OCI-LY3 (cell line): ENCODE measurements around the gene NR5A2.
A peak's percentile ranks its signal among the peaks of the same experiment; 100 is the strongest.

ENCODE experiments used
- H2AFZ ChIP-seq: fragments of 200-600, 300-600 bp; shearing (Covaris generic); 2 replicates; pipeline ENCODE4 v1.6.0; 2014; ENCODE audit warnings: antibody characterized with exemption, low read depth, low read length
- H3K27ac ChIP-seq: fragments of 200-600, 300-600 bp; sonication (generic); 2 replicates; pipeline ENCODE4 v1.5.1; 2014; ENCODE audit warnings: mild to moderate bottlenecking, low read length, moderate library complexity, mixed read lengths
- H3K27me3 ChIP-seq: fragments of 200-600, 300-600 bp; sonication (generic); 2 replicates; pipeline ENCODE4 v1.6.1; 2014; ENCODE audit warnings: low read depth, low read length, mixed read lengths
- H3K36me3 ChIP-seq: fragments of 200-600, 300-600 bp; sonication (generic); replicated peaks from 2 replicates; pipeline ENCODE3; 2014; ENCODE audit warnings: low read depth, low read length, mixed read lengths
- H3K4me1 ChIP-seq: fragments of 300-600, 200-600 bp; sonication (generic); 2 replicates; pipeline ENCODE4 v1.6.1; 2014; ENCODE audit warnings: low read length, mixed read lengths
- H3K4me2 ChIP-seq: fragments of 200-600, 300-600 bp; sonication (generic); 2 replicates; pipeline ENCODE4 v1.6.1; 2014; ENCODE audit warnings: low read length, mixed read lengths
- H3K4me3 ChIP-seq: fragments of 300-600, 200-600 bp; sonication (generic); 2 replicates; pipeline ENCODE4 v1.5.1; 2014; ENCODE audit warnings: antibody characterized with exemption, mild to moderate bottlenecking, low read length, moderate library complexity
- H3K79me2 ChIP-seq: fragments of 300-600, 200-600 bp; shearing (Covaris generic); 2 replicates; pipeline ENCODE4 v1.6.1; 2014; ENCODE audit warnings: mild to moderate bottlenecking, low read length, mixed read lengths
- H3K9ac ChIP-seq: fragments of 300-600, 200-600 bp; shearing (Covaris generic); 2 replicates; pipeline ENCODE4 v1.6.0; 2014; ENCODE audit warnings: mild to moderate bottlenecking, low read length, moderate library complexity
- H3K9me3 ChIP-seq: fragments of 200-600, 300-600 bp; shearing (Covaris generic); 2 replicates; pipeline ENCODE4 v1.6.1; 2014; ENCODE audit warnings: low read length, mixed read lengths; ENCODE audit not compliant: insufficient read depth
- H4K20me1 ChIP-seq: fragments of 200-600, 300-600 bp; sonication (generic); 2 replicates; pipeline ENCODE4 v1.6.1; 2016; ENCODE audit warnings: low read length, mixed read lengths; ENCODE audit not compliant: insufficient read depth
- CTCF ChIP-seq: fragments of 200-600, 300-600 bp; sonication (generic); IDR thresholded peaks from 2 replicates; pipeline ENCODE4 v1.5.1; 2014; ENCODE audit warnings: antibody characterized with exemption, low read length, low read depth
- EZH2phosphoT487 ChIP-seq: fragments of 200-600 bp; shearing (Covaris generic); IDR thresholded peaks from 2 replicates; pipeline ENCODE4 v1.6.1; 2018; ENCODE audit warnings: antibody characterized with exemption, mixed run types, low read depth

The NR5A2 gene

GRCh38 chr1:200150721-200151120 is 123.2 kb downstream of the NR5A2 start:
- Histone ChIP-seq H3K27me3 (no peaks in the 10 kb centered on the region), H4K20me1 (no peaks in the 10 kb centered on the region), H3K79me2 (no peaks in the 10 kb centered on the region), H3K27ac (no peak overlapping the region), H2AFZ (peak overlapping the region; percentile 72), H3K4me3 (no peak overlapping the region), H3K9ac (no peak overlapping the region), H3K36me3 (no peaks in the 10 kb centered on the region), H3K4me2 (peak overlapping the region; percentile 19; the same call in 1 of the 2 replicates), H3K9me3 (no peaks in the 10 kb centered on the region), H3K4me1 (peaks cover 56% of the 10 kb centered on the region)
- TF ChIP-seq EZH2phosphoT487: no peak
- TF ChIP-seq CTCF: no peak

- Histone ChIP-seq H3K9me3 (no peaks in the 10 kb centered on the region), H3K4me1 (peaks cover 51% of the 10 kb centered on the region), H3K4me2 (peak overlapping the region; percentile 74), H3K9ac (no peak overlapping the region), H3K27me3 (no peaks in the 10 kb centered on the region), H3K36me3 (no peaks in the 10 kb centered on the region), H3K4me3 (no peak overlapping the region), H3K27ac (no peak overlapping the region), H4K20me1 (no peaks in the 10 kb centered on the region), H2AFZ (no peak overlapping the region), H3K79me2 (no peaks in the 10 kb centered on the region)
- TF ChIP-seq EZH2phosphoT487 (no peak), CTCF (no peak)
Observed at GRCh38 chr1:200152336-200152735, 124.8 kb downstream of the NR5A2 start.

GRCh38 chr1:200153277-200154055 is 126.0 kb downstream of the NR5A2 start:
- Histone ChIP-seq H3K4me2 (peak overlapping the region; percentile 74), H3K27me3 (no peaks in the 10 kb centered on the region), H3K36me3 (no peaks in the 10 kb centered on the region), H3K4me1 (peaks cover 51% of the 10 kb centered on the region), H3K9ac (0 out of 2 replicates have a peak overlapping the region, but pooled peaks have one; percentile 15), H3K4me3 (peak overlapping the region; percentile 45), H3K27ac (peak overlapping the region; percentile 54), H2AFZ (no peak overlapping the region), H4K20me1 (no peaks in the 10 kb centered on the region), H3K79me2 (no peaks in the 10 kb centered on the region), H3K9me3 (no peaks in the 10 kb centered on the region)
- no peak for TF ChIP-seq CTCF
- no peak for TF ChIP-seq EZH2phosphoT487

- Histone ChIP-seq H3K4me1 (peaks cover 51% of the 10 kb centered on the region), H3K27me3 (no peaks in the 10 kb centered on the region), H4K20me1 (no peaks in the 10 kb centered on the region), H3K9ac (0 out of 2 replicates have a peak overlapping the region, but pooled peaks have one; percentile 15), H3K27ac (peak overlapping the region; percentile 54), H3K4me3 (peak overlapping the region; percentile 45), H3K9me3 (no peaks in the 10 kb centered on the region), H3K79me2 (no peaks in the 10 kb centered on the region), H3K36me3 (no peaks in the 10 kb centered on the region), H3K4me2 (peak overlapping the region; percentile 74), H2AFZ (peak overlapping the region; percentile 30; the same call in 1 of the 2 replicates)
- TF ChIP-seq CTCF: no peak
- TF ChIP-seq EZH2phosphoT487: no peak
Observed at GRCh38 chr1:200154069-200154767, 126.7 kb downstream of the NR5A2 start.
